Neural progenitor cell (in vitro differentiated cells): ENCODE data around the gene PCNX2. TPM values are rescaled to one million over a fixed set of nuclear protein-coding genes. Genes with fewer than 3 reads are reported as not detected.
A peak's percentile ranks its signal among the peaks of the same experiment; 100 is the strongest.

Experiments used
- DNase-seq: peaks from one replicate; pipeline ENCODE4 v3.0.0-alpha.2; 2016; ENCODE audit warnings: low spot score
- H2AFZ ChIP-seq: fragments of 200-600 bp; sonication (generic); replicated peaks from 2 replicates; pipeline ENCODE4 v1.6.1; 2016; ENCODE audit warnings: antibody characterized with exemption
- H3F3A ChIP-seq: fragments of 200-600 bp; sonication (generic); 2 replicates; pipeline ENCODE4 v1.6.1; 2016; ENCODE audit warnings: antibody characterized with exemption, low read depth
- H3K27ac ChIP-seq: fragments of 200-600 bp; sonication (generic); 2 replicates; pipeline ENCODE4 v1.5.1; 2016; ENCODE audit warnings: mild to moderate bottlenecking
- H3K27me3 ChIP-seq: fragments of 200-600 bp; sonication (generic); 2 replicates; pipeline ENCODE4 v1.6.1; 2016; ENCODE audit warnings: mild to moderate bottlenecking, moderate library complexity
- H3K36me3 ChIP-seq: fragments of 200-600 bp; sonication (generic); 2 replicates; pipeline ENCODE4 v1.5.1; 2016
- H3K4me1 ChIP-seq: fragments of 200-600 bp; sonication (generic); 2 replicates; pipeline ENCODE4 v1.6.1; 2016; ENCODE audit warnings: mixed run types
- H3K4me2 ChIP-seq: fragments of 200-600 bp; sonication (generic); 2 replicates; pipeline ENCODE4 v1.6.1; 2016
- H3K4me3 ChIP-seq: fragments of 200-600 bp; sonication (generic); 2 replicates; pipeline ENCODE4 v1.5.1; 2016
- H3K79me2 ChIP-seq: fragments of 200-600 bp; sonication (generic); 2 replicates; pipeline ENCODE4 v1.6.1; 2016; ENCODE audit warnings: low read depth
- H3K9ac ChIP-seq: fragments of 200-600 bp; sonication (generic); 2 replicates; pipeline ENCODE4 v1.6.1; 2016
- H3K9me3 ChIP-seq: fragments of 200-600 bp; sonication (generic); 2 replicates; pipeline ENCODE4 v1.5.1; 2016; ENCODE audit warnings: low read depth
- H4K20me1 ChIP-seq: fragments of 200-600 bp; sonication (generic); 2 replicates; pipeline ENCODE4 v1.6.1; 2016; ENCODE audit warnings: low read depth
- H3K27ac Mint-ChIP-seq: 3 replicates; pipeline ENCODE4 v1.8.0; 2021; ENCODE audit warnings: mixed read lengths
- H3K27me3 Mint-ChIP-seq: 2 replicates; pipeline ENCODE4 v1.8.0; 2022; ENCODE audit warnings: low read depth, mild to moderate bottlenecking, inconsistent platforms, moderate library complexity, mixed read lengths; ENCODE audit not compliant: insufficient read depth
- H3K36me3 Mint-ChIP-seq: 3 replicates; pipeline ENCODE4 v1.8.0; 2021; ENCODE audit warnings: mixed read lengths
- H3K4me1 Mint-ChIP-seq: 3 replicates; pipeline ENCODE4 v1.8.0; 2021; ENCODE audit warnings: mixed read lengths
- H3K4me3 Mint-ChIP-seq: 3 replicates; pipeline ENCODE4 v1.8.0; 2021; ENCODE audit warnings: mild to moderate bottlenecking, moderate library complexity, mixed read lengths
- H3K9me3 Mint-ChIP-seq: 3 replicates; pipeline ENCODE4 v1.8.0; 2020; ENCODE audit warnings: mixed read lengths
- CTCF ChIP-seq: fragments of 200-600 bp; sonication (generic); IDR thresholded peaks from 2 replicates; pipeline ENCODE4 v1.5.1; 2017; ENCODE audit warnings: antibody characterized with exemption, mild to moderate bottlenecking
- EZH2 ChIP-seq: fragments of 200-600 bp; sonication (generic); IDR thresholded peaks from 2 replicates; pipeline ENCODE4 v1.6.1; 2017; ENCODE audit warnings: antibody characterized with exemption, mild to moderate bottlenecking, moderate library complexity
- EZH2phosphoT487 ChIP-seq: fragments of 200-600 bp; sonication (generic); IDR thresholded peaks from 2 replicates; pipeline ENCODE4 v1.6.1; 2017; ENCODE audit warnings: antibody characterized with exemption
- total RNA-seq: library from RNA; depleted of rRNA; stranded (reverse); fragments of >200 nt; gene quantifications from 2 replicates; pipeline ENCODE4 v1.2.3, GENCODE V29; 2015; ENCODE audit warnings: low replicate concordance

Gene PCNX2
- total RNA-seq, 1 donor from 2014 or later = 30.8 TPM

GRCh38 chr1:232966663-232967062 is 328.9 kb downstream of the PCNX2 start:
- Mint-ChIP-seq H3K36me3 (peaks cover 35% of the 10 kb centered on the region), H3K4me1 (peaks cover 24% of the 10 kb centered on the region), H3K27ac (no peak overlapping the region), H3K27me3 (no peaks in the 10 kb centered on the region), H3K4me3 (no peak overlapping the region), H3K9me3 (no peaks in the 10 kb centered on the region)
- Histone ChIP-seq H3K79me2 (peaks cover 13% of the 10 kb centered on the region), H3K4me1 (no peaks in the 10 kb centered on the region), H3K27ac (no peak overlapping the region), H3K9me3 (no peaks in the 10 kb centered on the region), H3K4me2 (no peak overlapping the region), H3K4me3 (no peak overlapping the region), H2AFZ (no peak overlapping the region), H3K9ac (no peak overlapping the region), H4K20me1 (no peaks in the 10 kb centered on the region), H3F3A (no peaks in the 10 kb centered on the region), H3K27me3 (no peaks in the 10 kb centered on the region), H3K36me3 (peaks cover 3% of the 10 kb centered on the region)
- TF ChIP-seq EZH2phosphoT487 (no peak), CTCF (no peak), EZH2 (no peak)
- DNase-seq = no peak

- H3K27ac Mint-ChIP-seq = no peak overlapping the region
- no peaks in the 10 kb centered on the region for H3K4me1 ChIP-seq
- H4K20me1 ChIP-seq = no peaks in the 10 kb centered on the region
- peaks cover 29% of the 10 kb centered on the region for H3K36me3 Mint-ChIP-seq
- H3K4me3 ChIP-seq = no peak overlapping the region
- H3K27me3 ChIP-seq = no peaks in the 10 kb centered on the region
- H3K9me3 Mint-ChIP-seq = no peaks in the 10 kb centered on the region
- no peaks in the 10 kb centered on the region for H3K27me3 Mint-ChIP-seq
- no peak overlapping the region for H3K4me2 ChIP-seq
- TF ChIP-seq EZH2 (no peak), CTCF (no peak), EZH2phosphoT487 (no peak)
- H3K4me1 Mint-ChIP-seq = peaks cover 28% of the 10 kb centered on the region
- no peak overlapping the region for H3K4me3 Mint-ChIP-seq
- no peak overlapping the region for H3K9ac ChIP-seq
- H3K79me2 ChIP-seq = peaks cover 21% of the 10 kb centered on the region
- H3K27ac ChIP-seq = no peak overlapping the region
- H3K9me3 ChIP-seq = no peaks in the 10 kb centered on the region
- H3F3A ChIP-seq = no peaks in the 10 kb centered on the region
- DNase-seq = no peak
- H2AFZ ChIP-seq = no peak overlapping the region
- no peaks in the 10 kb centered on the region for H3K36me3 ChIP-seq
These were observed 329.7 kb downstream of the PCNX2 start for GRCh38 chr1:232965912-232966217.

GRCh38 chr1:232965124-232965911 is 330.2 kb downstream of the PCNX2 start:
- Histone ChIP-seq H3K36me3 (no peaks in the 10 kb centered on the region), H3K27me3 (no peaks in the 10 kb centered on the region), H3K4me2 (no peak overlapping the region), H3K4me3 (no peak overlapping the region), H4K20me1 (no peaks in the 10 kb centered on the region), H3K9me3 (no peaks in the 10 kb centered on the region), H3K9ac (no peak overlapping the region), H3F3A (no peaks in the 10 kb centered on the region), H3K79me2 (peaks cover 23% of the 10 kb centered on the region), H2AFZ (no peak overlapping the region), H3K4me1 (no peaks in the 10 kb centered on the region), H3K27ac (no peak overlapping the region)
- DNase-seq = no peak
- H3K9me3 Mint-ChIP-seq = no peaks in the 10 kb centered on the region
- H3K27me3 Mint-ChIP-seq = no peaks in the 10 kb centered on the region
- no peak overlapping the region for H3K4me3 Mint-ChIP-seq
- no peak for TF ChIP-seq EZH2
- TF ChIP-seq EZH2phosphoT487 = no peak
- no peak for TF ChIP-seq CTCF
- H3K27ac Mint-ChIP-seq = peak overlapping the region; percentile 57
- peaks cover 29% of the 10 kb centered on the region for H3K4me1 Mint-ChIP-seq
- H3K36me3 Mint-ChIP-seq = peaks cover 28% of the 10 kb centered on the region
